ENCODE measurements around the gene DNAJB1. TPM values are rescaled to one million over a fixed set of nuclear protein-coding genes. Genes with fewer than 3 reads are reported as not detected.

The DNAJB1 gene
- total and polyA plus RNA-seq, 2 of the 13 experiments (the other 11 are each of a cell fraction or from before 2014, with no cell fraction given): 87.5 to 97.3 TPM

GRCh38 chr19:14544047-14544446 lies 25.9 kb upstream of the DNAJB1 start (continued):
- TF ChIP-seq YEATS2 (CRISPR knock-in tag; IDR thresholded peaks at IDR 0.05; ENCODE audit: borderline replicate concordance) (no peak), NFKBIZ (CRISPR knock-in tag; IDR thresholded peaks at IDR 0.05) (no peak), MXD1 (CRISPR knock-in tag; IDR thresholded peaks at IDR 0.05) (no peak), HOXD1 (CRISPR knock-in tag; IDR thresholded peaks at IDR 0.05) (no peak)

- CTCF ChIA-PET (ENCODE audit: low intra/inter-chr PET ratio, low total read pairs): no interaction called here
- in situ Hi-C loops (cut with HindIII; ENCODE audit: extremely low pct_ligation_motif_present, low pct_unique_long_range_greater_than_20kb): no loop called here
- POLR2A ChIA-PET: no interaction called here
- FAIRE-seq: no peak
- ATAC-seq: no peak
- no TSS peak for BruUV-seq (replicated peaks)
- H3K9ac ChIP-seq (ENCODE audit: insufficient read depth, low read depth, low read length): no peak overlapping the region
- H2AFZ ChIP-seq (ENCODE audit: low read length): no peak overlapping the region
- H3K4me1 ChIP-seq (ENCODE audit: insufficient read depth, low read length): no peaks in the 10 kb centered on the region
- no peak overlapping the region for H3K27ac ChIP-seq (ENCODE audit: extremely low read length, insufficient read depth, low read length)
- intact Hi-C loops (cut with micrococcal nuclease; ENCODE audit: unreplicated experiment): no loop called here
- DNase-seq (ENCODE audit: low spot score): no peak
- H3K36me3 ChIP-seq (replicated peaks in 1 of 2; ENCODE audit: control insufficient read depth in 1 of 2, insufficient read depth in 2 of 2, low read length in 2 of 2): peaks cover 6 to 16% of the 10 kb centered on the region in 2 experiments; a peak in 3 of 5 replicates
- no peaks in the 10 kb centered on the region; a peak in 1 of 5 replicates for H3K27me3 ChIP-seq (ENCODE audit: control insufficient read depth in 1 of 2, insufficient read depth in 2 of 2, low read length in 2 of 2)
- 0 out of 2 replicates have a peak, but pooled peaks cover 5% of the 10 kb centered on the region for H4K20me1 ChIP-seq (ENCODE audit: insufficient read depth, low read length)
- 88% methylated on average over 7 of the region's 7 CpGs for WGBS (ENCODE audit: low lambda C conversion rate)
- TF ChIP-seq CSRNP2 (CRISPR knock-in tag; conservative IDR thresholded peaks at IDR 0.05; ENCODE audit: low read depth) (no peak), THRA (CRISPR knock-in tag; IDR thresholded peaks at IDR 0.05; ENCODE audit: borderline replicate concordance) (no peak), ZNF792 (CRISPR knock-in tag; IDR thresholded peaks at IDR 0.05) (no peak), JUND (CRISPR knock-in tag; IDR thresholded peaks at IDR 0.05) (no peak)
- TF ChIP-seq, protein P1, sequence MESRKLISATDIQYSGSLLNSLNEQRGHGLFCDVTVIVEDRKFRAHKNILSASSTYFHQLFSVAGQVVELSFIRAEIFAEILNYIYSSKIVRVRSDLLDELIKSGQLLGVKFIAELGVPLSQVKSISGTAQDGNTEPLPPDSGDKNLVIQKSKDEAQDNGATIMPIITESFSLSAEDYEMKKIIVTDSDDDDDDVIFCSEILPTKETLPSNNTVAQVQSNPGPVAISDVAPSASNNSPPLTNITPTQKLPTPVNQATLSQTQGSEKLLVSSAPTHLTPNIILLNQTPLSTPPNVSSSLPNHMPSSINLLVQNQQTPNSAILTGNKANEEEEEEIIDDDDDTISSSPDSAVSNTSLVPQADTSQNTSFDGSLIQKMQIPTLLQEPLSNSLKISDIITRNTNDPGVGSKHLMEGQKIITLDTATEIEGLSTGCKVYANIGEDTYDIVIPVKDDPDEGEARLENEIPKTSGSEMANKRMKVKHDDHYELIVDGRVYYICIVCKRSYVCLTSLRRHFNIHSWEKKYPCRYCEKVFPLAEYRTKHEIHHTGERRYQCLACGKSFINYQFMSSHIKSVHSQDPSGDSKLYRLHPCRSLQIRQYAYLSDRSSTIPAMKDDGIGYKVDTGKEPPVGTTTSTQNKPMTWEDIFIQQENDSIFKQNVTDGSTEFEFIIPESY (CRISPR knock-in tag; IDR thresholded peaks at IDR 0.05): no peak
- H3K9me3 ChIP-seq (ENCODE audit: low read length): no peaks in the 10 kb centered on the region
- no peak overlapping the region for H3K4me3 ChIP-seq (replicated peaks in 1 of 3; ENCODE audit: insufficient read depth in 1 of 3, low read depth in 2 of 3, low read length in 3 of 3)
- H3K79me2 ChIP-seq (ENCODE audit: insufficient read depth, low read length): peaks cover 36% of the 10 kb centered on the region
- H3K4me2 ChIP-seq (ENCODE audit: low read depth, low read length): no peak overlapping the region
Observed at GRCh38 chr19:14542711-14543328, 24.6 kb upstream of the DNAJB1 start.
